HCT116 (cell line): ENCODE results near the gene NEK6. TPM values are rescaled to one million over a fixed set of nuclear protein-coding genes. Genes with fewer than 3 reads are reported as not detected.

ENCODE experiments used
- ATAC-seq: fragments of 200-7000 bp; cut with Tn5 transposase; 2 replicates; pipeline ENCODE4 v1.9.1; 2020; ENCODE audit warnings: mild to moderate bottlenecking, moderate library complexity
- BruUV-seq: library from RNA; stranded (reverse); fragments of 400-500 nt; replicated peaks from 2 replicates; lab custom pipeline; 2021; lab: Mats Ljungman, UMichigan
- CTCF ChIA-PET: fragments of 300-600 bp; sonication (Branson Sonifier 250); formaldehyde crosslinking; loops from one replicate; lab custom pipeline; 2021; ENCODE audit warnings: antibody characterized with exemption; lab: Charles Lee
- POLR2A ChIA-PET: fragments of 300-600, 350-600 bp; sonication (Branson Sonifier 250); formaldehyde crosslinking; loops from one replicate; lab custom pipeline; 2021; ENCODE audit warnings: antibody characterized with exemption; lab: Charles Lee
- RAD21 ChIA-PET, 2 experiments: fragments of 300-600 bp; sonication (Branson Sonifier 250); formaldehyde crosslinking; loops; one replicate each; lab custom pipeline; 2023; ENCODE audit warnings: low total read pairs in 2 of 2; ENCODE audit not compliant: uncharacterized antibody in 2 of 2, unreplicated experiment in 2 of 2, low non-redundant PET in 1 of 2; lab: Charles Lee
- DNase-seq: peaks from one replicate; pipeline ENCODE4 v3.0.0-alpha.2; 2010; ENCODE audit warnings: low read depth, low spot score
- H2AFZ ChIP-seq: fragments of 200-600 bp; shearing (Covaris generic), sonication (generic); 2 replicates; pipeline ENCODE4 v1.6.1; 2017; ENCODE audit warnings: low read depth, mixed run types, mixed read lengths, antibody characterized with exemption, low read length; ENCODE audit not compliant: poor library complexity, severe bottlenecking
- H3K27ac ChIP-seq: 2 replicates; pipeline ENCODE4 v1.5.1; 2012; ENCODE audit warnings: low read depth, low read length
- H3K27me3 ChIP-seq: fragments of 200-600 bp; sonication (generic); 2 replicates; pipeline ENCODE4 v1.6.1; 2016; ENCODE audit warnings: mixed run types, low read length, mixed read lengths; ENCODE audit not compliant: insufficient read depth
- H3K36me3 ChIP-seq, 2 experiments: fragments of 200-500 bp in 1 of 2; fragments of 200-600 bp in 1 of 2; sonication (Bioruptor generic) in 1 of 2; sonication (generic) in 1 of 2; 2 replicates each; pipeline versions ENCODE4 v1.5.1 to v1.6.1; 2014 to 2016; ENCODE audit warnings: low read length in 2 of 2, inconsistent platforms in 1 of 2, mixed read lengths in 1 of 2, mixed run types in 1 of 2; ENCODE audit not compliant: insufficient read depth in 2 of 2, control insufficient read depth in 1 of 2
- H3K4me1 ChIP-seq, 2 experiments: fragments of 200-600 bp in 1 of 2; sonication (generic) in 1 of 2; 2 replicates each; pipeline versions ENCODE4 v1.5.1 to v1.6.1; 2012 to 2017; ENCODE audit warnings: low read length in 2 of 2, inconsistent platforms in 1 of 2, mild to moderate bottlenecking in 1 of 2, mixed read lengths in 1 of 2, mixed run types in 1 of 2, moderate library complexity in 1 of 2; ENCODE audit not compliant: insufficient read depth in 2 of 2, control insufficient read depth in 1 of 2
- H3K4me2 ChIP-seq: fragments of 200-600 bp; sonication (generic); 2 replicates; pipeline ENCODE4 v1.6.1; 2017; ENCODE audit warnings: mixed run types, low read length, mixed read lengths
- H3K4me3 ChIP-seq, 2 experiments: fragments of 200-600 bp in 1 of 2; sonication (generic) in 1 of 2; replicated peaks in 1 of 2; 2 replicates each; pipeline ENCODE4 v1.5.1; 2011 to 2016; ENCODE audit warnings: low read length in 2 of 2, control low read depth in 1 of 2, low read depth in 1 of 2, mild to moderate bottlenecking in 1 of 2, mixed read lengths in 1 of 2, mixed run types in 1 of 2
- H3K79me2 ChIP-seq: fragments of 200-600 bp; sonication (generic); 2 replicates; pipeline ENCODE4 v1.6.1; 2017; ENCODE audit warnings: mild to moderate bottlenecking, mixed run types, low read length, moderate library complexity, mixed read lengths; ENCODE audit not compliant: insufficient read depth
- H3K9ac ChIP-seq: fragments of 200-600 bp; sonication (generic); 2 replicates; pipeline ENCODE4 v1.6.1; 2016; ENCODE audit warnings: low read length, mixed read lengths
- H3K9me2 ChIP-seq: fragments of 200-600 bp; sonication (generic), shearing (Covaris generic); 2 replicates; pipeline ENCODE4 v1.6.1; 2017; ENCODE audit warnings: mixed run types, mild to moderate bottlenecking, moderate library complexity; ENCODE audit not compliant: insufficient read depth
- H3K9me3 ChIP-seq, 2 experiments: fragments of 200-500 bp in 1 of 2; fragments of 200-600 bp in 1 of 2; sonication (Bioruptor generic) in 1 of 2; sonication (generic) in 1 of 2; 2 replicates each; pipeline ENCODE4 v1.6.1; 2014 to 2017; ENCODE audit warnings: low read length in 2 of 2, mixed read lengths in 2 of 2, inconsistent platforms in 1 of 2, low read depth in 1 of 2, mild to moderate bottlenecking in 1 of 2, mixed run types in 1 of 2, moderate library complexity in 1 of 2; ENCODE audit not compliant: control insufficient read depth in 1 of 2, insufficient read depth in 1 of 2
- H4K20me1 ChIP-seq: fragments of 200-600 bp; sonication (generic), shearing (Covaris generic); 2 replicates; pipeline ENCODE4 v1.6.1; 2017; ENCODE audit warnings: mixed run types, mild to moderate bottlenecking, moderate library complexity; ENCODE audit not compliant: insufficient read depth
- ATF3 ChIP-seq: IDR thresholded peaks from 2 replicates; pipeline ENCODE4 v1.6.1; 2012
- CBX3 ChIP-seq: IDR thresholded peaks from 2 replicates; pipeline ENCODE4 v1.6.1; 2012; ENCODE audit warnings: low read depth
- CTCF ChIP-seq, 3 experiments: fragments of 200-600 bp in 1 of 3; sonication (generic) in 1 of 3; IDR thresholded peaks in 2 of 3; conservative IDR thresholded peaks in 1 of 3; 2 replicates each; pipeline ENCODE4 v1.5.1; 2012 to 2017; ENCODE audit warnings: low read depth in 2 of 3, low read length in 2 of 3, antibody characterized with exemption in 1 of 3, borderline replicate concordance in 1 of 3, control low read depth in 1 of 3, mild to moderate bottlenecking in 1 of 3, mixed read lengths in 1 of 3, mixed run types in 1 of 3, moderate library complexity in 1 of 3; ENCODE audit not compliant: insufficient read depth in 1 of 3
- EGR1 ChIP-seq: IDR thresholded peaks from 2 replicates; pipeline ENCODE4 v1.6.1; 2012; ENCODE audit warnings: low read depth
- ELF1 ChIP-seq: IDR thresholded peaks from 2 replicates; pipeline ENCODE4 v1.6.1; 2012; ENCODE audit warnings: low read depth, borderline replicate concordance
- FOSL1 ChIP-seq: IDR thresholded peaks from 2 replicates; pipeline ENCODE4 v1.6.1; 2012; ENCODE audit warnings: low read depth
- POLR2A ChIP-seq: IDR thresholded peaks from 2 replicates; pipeline ENCODE4 v1.7.0; 2011; ENCODE audit warnings: borderline replicate concordance; ENCODE audit not compliant: insufficient read depth, insufficient read length; ENCODE audit errors: extremely low read depth
- RAD21 ChIP-seq: IDR thresholded peaks from 2 replicates; pipeline ENCODE4 v1.6.1; 2012; ENCODE audit warnings: low read depth, mild to moderate bottlenecking
- REST ChIP-seq: IDR thresholded peaks from 2 replicates; pipeline ENCODE4 v1.6.1; 2012; ENCODE audit warnings: low read depth
- SIN3A ChIP-seq: IDR thresholded peaks from 2 replicates; pipeline ENCODE4 v1.6.1; 2012; ENCODE audit warnings: low read depth
- SP1 ChIP-seq: IDR thresholded peaks from 2 replicates; pipeline ENCODE4 v1.6.1; 2012; ENCODE audit warnings: low read depth
- SRF ChIP-seq: IDR thresholded peaks from 2 replicates; pipeline ENCODE4 v1.6.1; 2012; ENCODE audit warnings: low read depth
- TCF7L2 ChIP-seq: IDR thresholded peaks from 2 replicates; pipeline ENCODE4 v1.7.0; 2011; ENCODE audit warnings: borderline replicate concordance, inconsistent platforms; ENCODE audit not compliant: insufficient read depth, insufficient read length; ENCODE audit errors: extremely low read depth
- ZFX ChIP-seq: fragments of 450-650 bp; IDR thresholded peaks from 2 replicates; pipeline ENCODE4 v1.6.1; 2017
- intact Hi-C: fragments of 100-400 bp; cut with micrococcal nuclease; formaldehyde crosslinking; loops from 2 replicates; pipeline ENCODE4 v1.10.0; 2022
- total RNA-seq: library from RNA; stranded (reverse); gene quantifications from one replicate; pipeline ENCODE4 v1.2.1, GENCODE V29; 2021; ENCODE audit not compliant: unreplicated experiment
- TF ChIP-seq, protein P1 (sequence below): IDR thresholded peaks from 2 replicates; pipeline ENCODE4 v1.6.1; 2012

NEK6 gene
- total RNA-seq, 1 experiment from 2014 or later: 40.8 TPM

- Histone ChIP-seq H3K9me3 (no peaks in the 10 kb centered on the region), H3K9ac (no peak overlapping the region), H3K4me2 (no peak overlapping the region), H2AFZ (no peak overlapping the region), H3K36me3 (peaks cover 2 to 11% of the 10 kb centered on the region in 2 experiments; a peak in 2 of 4 replicates), H3K79me2 (no peaks in the 10 kb centered on the region), H3K4me1 (no peaks in the 10 kb centered on the region), H3K9me2 (no peaks in the 10 kb centered on the region), H3K27me3 (no peaks in the 10 kb centered on the region), H3K4me3 (no peak overlapping the region), H3K27ac (no peak overlapping the region), H4K20me1 (no peaks in the 10 kb centered on the region)
- RAD21 ChIA-PET: no interaction called here
- CTCF ChIA-PET: no interaction called here
- POLR2A ChIA-PET: no interaction called here
- no TSS peak for BruUV-seq
- intact Hi-C loops: no loop called here
- DNase-seq (no peak), ATAC-seq (no peak)
- TF ChIP-seq SRF: no peak
- no peak for TF ChIP-seq TCF7L2
- TF ChIP-seq SIN3A: no peak
- TF ChIP-seq ZFX: no peak
- TF ChIP-seq ATF3: no peak
- no peak for TF ChIP-seq POLR2A
Measured at GRCh38 chr9:124333203-124333579, 75.4 kb downstream of the NEK6 start.

- H3K27me3 ChIP-seq: no peaks in the 10 kb centered on the region
- POLR2A ChIA-PET: no interaction called here
- RAD21 ChIA-PET: no interaction called here
- no peaks in the 10 kb centered on the region for H3K4me1 ChIP-seq
- no peak overlapping the region for H3K9ac ChIP-seq
- H2AFZ ChIP-seq: no peak overlapping the region
- no TSS peak for BruUV-seq
- ATAC-seq: no peak
- H3K9me2 ChIP-seq: no peaks in the 10 kb centered on the region
- no peaks in the 10 kb centered on the region for H4K20me1 ChIP-seq
- peaks cover 0 to 7% of the 10 kb centered on the region in 2 experiments; a peak in 1 of 4 replicates for H3K36me3 ChIP-seq
- no peaks in the 10 kb centered on the region for H3K9me3 ChIP-seq
- CTCF ChIA-PET: interaction anchor here (0.6 kb wide), 1 partner anchor 928 kb away, joined by 3 read pairs; no protein-coding TSS in a partner anchor
- H3K27ac ChIP-seq: no peak overlapping the region
- no peaks in the 10 kb centered on the region for H3K79me2 ChIP-seq
- no peak overlapping the region for H3K4me2 ChIP-seq
- intact Hi-C loops: no loop called here
- no peak for DNase-seq
- H3K4me3 ChIP-seq: no peak overlapping the region
- TF ChIP-seq CBX3 (no peak), ELF1 (no peak), CTCF (IDR thresholded peaks at IDR 0.05 in 2 of 3, conservative IDR thresholded peaks at IDR 0.05 in 1 of 3; ENCODE audit: borderline replicate concordance in 1 of 3, insufficient read depth in 1 of 3, low read depth in 2 of 3, low read length in 2 of 3) (no peak), EGR1 (no peak), RAD21 (no peak), SP1 (no peak), FOSL1 (no peak), REST (no peak), SRF (no peak)
- TF ChIP-seq, protein P1, sequence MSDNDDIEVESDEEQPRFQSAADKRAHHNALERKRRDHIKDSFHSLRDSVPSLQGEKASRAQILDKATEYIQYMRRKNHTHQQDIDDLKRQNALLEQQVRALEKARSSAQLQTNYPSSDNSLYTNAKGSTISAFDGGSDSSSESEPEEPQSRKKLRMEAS: no peak
Measured at GRCh38 chr9:124334568-124335319, 77.0 kb downstream of the NEK6 start.
